Liver (tissue), 9 donors: ENCODE measurements around the gene RIC1. TPM values are rescaled to one million over a fixed set of nuclear protein-coding genes. Genes with fewer than 3 reads are reported as not detected.

Source experiments
- DNase-seq: peaks from one replicate; pipeline ENCODE4 v3.0.0-alpha.2; 2017; ENCODE audit warnings: low spot score
- H3K27ac ChIP-seq, 2 donors: one replicate each; pipeline ENCODE4 v1.7.0; 2013; ENCODE audit warnings: inconsistent platforms in 2 of 2, low read length in 2 of 2, control low read depth in 1 of 2, low read depth in 1 of 2, mild to moderate bottlenecking in 1 of 2
- H3K27me3 ChIP-seq, 4 donors: one replicate each; pipeline versions ENCODE4 v1.6.1 to v1.7.0; 2013; ENCODE audit warnings: low read length in 3 of 4, inconsistent platforms in 1 of 4, mild to moderate bottlenecking in 1 of 4, moderate library complexity in 1 of 4; ENCODE audit not compliant: control insufficient read depth in 4 of 4, insufficient read depth in 4 of 4
- H3K36me3 ChIP-seq, 4 donors: one replicate each; pipeline versions ENCODE4 v1.6.1 to v1.7.0; 2013; ENCODE audit warnings: low read length in 3 of 4, mild to moderate bottlenecking in 3 of 4, low read depth in 1 of 4, moderate library complexity in 1 of 4; ENCODE audit not compliant: control insufficient read depth in 4 of 4, insufficient read depth in 3 of 4
- H3K4me1 ChIP-seq, 4 donors: one replicate each; pipeline versions ENCODE4 v1.6.1 to v1.7.0; 2013; ENCODE audit warnings: low read length in 3 of 4, mild to moderate bottlenecking in 3 of 4, moderate library complexity in 1 of 4; ENCODE audit not compliant: control insufficient read depth in 4 of 4, insufficient read depth in 4 of 4
- H3K4me3 ChIP-seq, 3 donors: one replicate each; pipeline versions ENCODE4 v1.6.1 to v1.7.0; 2013; ENCODE audit warnings: low read length in 3 of 3, control low read depth in 1 of 3, low read depth in 1 of 3, mild to moderate bottlenecking in 1 of 3
- H3K9ac ChIP-seq, 2 donors: one replicate each; pipeline ENCODE4 v1.7.0; 2013; ENCODE audit warnings: low read length in 2 of 2, mild to moderate bottlenecking in 2 of 2, moderate library complexity in 2 of 2, control low read depth in 1 of 2, low read depth in 1 of 2
- H3K9me3 ChIP-seq, 4 donors: one replicate each; pipeline versions ENCODE4 v1.6.1 to v1.7.0; 2013; ENCODE audit warnings: low read length in 3 of 4; ENCODE audit not compliant: control insufficient read depth in 4 of 4
- ATF3 ChIP-seq: IDR thresholded peaks from 2 replicates; pipeline ENCODE4 v1.6.1; 2016; ENCODE audit warnings: antibody characterized with exemption
- FOXA1 ChIP-seq: IDR thresholded peaks from 2 replicates; pipeline ENCODE4 v1.6.1; 2016; ENCODE audit warnings: antibody characterized with exemption
- JUND ChIP-seq, 2 donors: IDR thresholded peaks; 2 replicates each; pipeline ENCODE4 v1.6.1; 2016; ENCODE audit warnings: antibody characterized with exemption in 2 of 2
- MAX ChIP-seq: IDR thresholded peaks from 2 replicates; pipeline ENCODE4 v1.6.1; 2016; ENCODE audit warnings: antibody characterized with exemption
- NR2F2 ChIP-seq: IDR thresholded peaks from 2 replicates; pipeline ENCODE4 v1.6.1; 2016; ENCODE audit warnings: antibody characterized with exemption
- RAD21 ChIP-seq, 2 donors: IDR thresholded peaks; 2 replicates each; pipeline ENCODE4 v1.6.1; 2016; ENCODE audit warnings: antibody characterized with exemption in 2 of 2, mild to moderate bottlenecking in 2 of 2
- SP1 ChIP-seq: IDR thresholded peaks from 2 replicates; pipeline ENCODE4 v1.6.1; 2018; ENCODE audit warnings: antibody characterized with exemption, mild to moderate bottlenecking
- TAF1 ChIP-seq: conservative IDR thresholded peaks from 2 replicates; pipeline ENCODE4 v1.6.1; 2016; ENCODE audit warnings: antibody characterized with exemption, mild to moderate bottlenecking
- YY1 ChIP-seq: IDR thresholded peaks from 2 replicates; pipeline ENCODE4 v1.6.1; 2016; ENCODE audit warnings: antibody characterized with exemption, mild to moderate bottlenecking
- ZBTB33 ChIP-seq: IDR thresholded peaks from 2 replicates; pipeline ENCODE4 v1.6.1; 2016; ENCODE audit warnings: antibody characterized with exemption
- WGBS: extraction: QIAGEN DNeasy Blood & Tissue Kit; methylation state at CpG from one replicate; pipeline ENCODE4 v1.1.7; 2013; 5-methylcytosine and 5-hydroxymethylcytosine counted together
- polyA plus RNA-seq, 2 donors: library from polyadenylated mRNA; stranded (reverse) in 1 of 2; unstranded in 1 of 2; fragments of 200-250 nt in 1 of 2; fragments of >200 nt in 1 of 2; fragmentation: Nextera tagmentation in 1 of 2; extraction: Ambion mirVana in 1 of 2; gene quantifications; one replicate each; pipeline versions ENCODE4 v1.2.1 to v1.2.3, GENCODE V29; 2013 to 2015
- total RNA-seq, 2 donors: library from RNA; depleted of rRNA; stranded (reverse); fragments of >200 nt; gene quantifications; one replicate each; pipeline ENCODE4 v1.2.3, GENCODE V29; 2014
- TF ChIP-seq, protein P1 (sequence below): IDR thresholded peaks from 2 replicates; pipeline ENCODE4 v1.6.1; 2016; ENCODE audit warnings: antibody characterized with exemption, mild to moderate bottlenecking
- TF ChIP-seq, protein P2 (sequence below): fragments of 150-350 bp; IDR thresholded peaks from 2 replicates; pipeline ENCODE4 v1.5.1; 2017; ENCODE audit warnings: improper control_type of control experiment, low read depth, low read length; ENCODE audit not compliant: missing input control
- donor health status: healthy.
- donor health status: healthy.
- donor health status: healthy.
- donor health status: healthy.
- donor health status: healthy.

RIC1 gene
- total and polyA plus RNA-seq, 4 donors = 4.1 to 25.8 (median 9.8) TPM

GRCh38 chr9:5793812-5794211, 164.9 kb downstream of the RIC1 start:
- 95% methylated on average over 1 of the region's 1 CpG for WGBS
- H3K36me3 ChIP-seq = peaks cover 0 to 3% (median 0%) of the 10 kb centered on the region in 4 donors
- TF ChIP-seq RAD21 (IDR thresholded peaks at IDR 0.05) (no peak), YY1 (no peak), ATF3 (no peak), JUND (IDR thresholded peaks at IDR 0.05) (no peak), ZBTB33 (no peak), NR2F2 (no peak), SP1 (no peak), FOXA1 (no peak), MAX (no peak)
- DNase-seq = no peak
- no peaks in the 10 kb centered on the region for H3K27me3 ChIP-seq
- H3K4me3 ChIP-seq = no peak overlapping the region
- H3K9me3 ChIP-seq = no peaks in the 10 kb centered on the region
- H3K4me1 ChIP-seq = no peaks in the 10 kb centered on the region
- H3K9ac ChIP-seq = no peak overlapping the region
- no peak overlapping the region for H3K27ac ChIP-seq

- no peaks in the 10 kb centered on the region for H3K27me3 ChIP-seq
- H3K27ac ChIP-seq = no peak overlapping the region
- H3K4me3 ChIP-seq = no peak overlapping the region
- H3K9me3 ChIP-seq = no peaks in the 10 kb centered on the region
- H3K36me3 ChIP-seq = peaks cover 0 to 3% (median 0%) of the 10 kb centered on the region in 4 donors
- DNase-seq = no peak
- 87% methylated on average over 2 of the region's 2 CpGs for WGBS
- TF ChIP-seq YY1 (no peak), MAX (no peak), ZBTB33 (no peak), TAF1 (no peak), FOXA1 (no peak), ATF3 (no peak), RAD21 (IDR thresholded peaks at IDR 0.05) (no peak), SP1 (no peak), NR2F2 (no peak)
- TF ChIP-seq, protein P1, sequence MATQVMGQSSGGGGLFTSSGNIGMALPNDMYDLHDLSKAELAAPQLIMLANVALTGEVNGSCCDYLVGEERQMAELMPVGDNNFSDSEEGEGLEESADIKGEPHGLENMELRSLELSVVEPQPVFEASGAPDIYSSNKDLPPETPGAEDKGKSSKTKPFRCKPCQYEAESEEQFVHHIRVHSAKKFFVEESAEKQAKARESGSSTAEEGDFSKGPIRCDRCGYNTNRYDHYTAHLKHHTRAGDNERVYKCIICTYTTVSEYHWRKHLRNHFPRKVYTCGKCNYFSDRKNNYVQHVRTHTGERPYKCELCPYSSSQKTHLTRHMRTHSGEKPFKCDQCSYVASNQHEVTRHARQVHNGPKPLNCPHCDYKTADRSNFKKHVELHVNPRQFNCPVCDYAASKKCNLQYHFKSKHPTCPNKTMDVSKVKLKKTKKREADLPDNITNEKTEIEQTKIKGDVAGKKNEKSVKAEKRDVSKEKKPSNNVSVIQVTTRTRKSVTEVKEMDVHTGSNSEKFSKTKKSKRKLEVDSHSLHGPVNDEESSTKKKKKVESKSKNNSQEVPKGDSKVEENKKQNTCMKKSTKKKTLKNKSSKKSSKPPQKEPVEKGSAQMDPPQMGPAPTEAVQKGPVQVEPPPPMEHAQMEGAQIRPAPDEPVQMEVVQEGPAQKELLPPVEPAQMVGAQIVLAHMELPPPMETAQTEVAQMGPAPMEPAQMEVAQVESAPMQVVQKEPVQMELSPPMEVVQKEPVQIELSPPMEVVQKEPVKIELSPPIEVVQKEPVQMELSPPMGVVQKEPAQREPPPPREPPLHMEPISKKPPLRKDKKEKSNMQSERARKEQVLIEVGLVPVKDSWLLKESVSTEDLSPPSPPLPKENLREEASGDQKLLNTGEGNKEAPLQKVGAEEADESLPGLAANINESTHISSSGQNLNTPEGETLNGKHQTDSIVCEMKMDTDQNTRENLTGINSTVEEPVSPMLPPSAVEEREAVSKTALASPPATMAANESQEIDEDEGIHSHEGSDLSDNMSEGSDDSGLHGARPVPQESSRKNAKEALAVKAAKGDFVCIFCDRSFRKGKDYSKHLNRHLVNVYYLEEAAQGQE = no peak
- TF ChIP-seq, protein P2, sequence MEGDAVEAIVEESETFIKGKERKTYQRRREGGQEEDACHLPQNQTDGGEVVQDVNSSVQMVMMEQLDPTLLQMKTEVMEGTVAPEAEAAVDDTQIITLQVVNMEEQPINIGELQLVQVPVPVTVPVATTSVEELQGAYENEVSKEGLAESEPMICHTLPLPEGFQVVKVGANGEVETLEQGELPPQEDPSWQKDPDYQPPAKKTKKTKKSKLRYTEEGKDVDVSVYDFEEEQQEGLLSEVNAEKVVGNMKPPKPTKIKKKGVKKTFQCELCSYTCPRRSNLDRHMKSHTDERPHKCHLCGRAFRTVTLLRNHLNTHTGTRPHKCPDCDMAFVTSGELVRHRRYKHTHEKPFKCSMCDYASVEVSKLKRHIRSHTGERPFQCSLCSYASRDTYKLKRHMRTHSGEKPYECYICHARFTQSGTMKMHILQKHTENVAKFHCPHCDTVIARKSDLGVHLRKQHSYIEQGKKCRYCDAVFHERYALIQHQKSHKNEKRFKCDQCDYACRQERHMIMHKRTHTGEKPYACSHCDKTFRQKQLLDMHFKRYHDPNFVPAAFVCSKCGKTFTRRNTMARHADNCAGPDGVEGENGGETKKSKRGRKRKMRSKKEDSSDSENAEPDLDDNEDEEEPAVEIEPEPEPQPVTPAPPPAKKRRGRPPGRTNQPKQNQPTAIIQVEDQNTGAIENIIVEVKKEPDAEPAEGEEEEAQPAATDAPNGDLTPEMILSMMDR = no peak
- no peaks in the 10 kb centered on the region for H3K4me1 ChIP-seq
- H3K9ac ChIP-seq = no peak overlapping the region
These were observed 167.4 kb downstream of the RIC1 start for GRCh38 chr9:5796298-5796697.
